ENCODE measurements around the gene NEFH.

DNA sequence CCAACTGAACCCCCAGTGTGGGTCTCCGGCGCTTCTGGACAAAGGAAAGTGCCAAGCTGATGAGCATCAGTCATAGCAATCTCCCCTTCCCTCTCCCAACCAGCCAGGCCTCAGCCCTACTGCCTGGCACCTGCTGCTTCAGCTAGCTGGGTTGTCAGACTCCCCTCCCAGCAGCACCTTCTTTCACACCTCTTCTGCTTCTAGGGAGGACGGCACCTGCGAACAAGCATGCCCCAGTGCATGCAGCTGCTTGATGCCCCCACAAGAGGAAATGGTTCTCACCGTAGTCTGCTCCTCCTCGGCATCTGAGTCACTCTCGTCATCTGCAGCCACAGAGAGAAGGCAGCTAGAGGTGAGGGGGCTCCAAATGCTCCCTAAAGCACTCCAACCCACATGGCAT lies 48.1 kb downstream of the NEFH start:
- TF ChIP-seq, protein P1, sequence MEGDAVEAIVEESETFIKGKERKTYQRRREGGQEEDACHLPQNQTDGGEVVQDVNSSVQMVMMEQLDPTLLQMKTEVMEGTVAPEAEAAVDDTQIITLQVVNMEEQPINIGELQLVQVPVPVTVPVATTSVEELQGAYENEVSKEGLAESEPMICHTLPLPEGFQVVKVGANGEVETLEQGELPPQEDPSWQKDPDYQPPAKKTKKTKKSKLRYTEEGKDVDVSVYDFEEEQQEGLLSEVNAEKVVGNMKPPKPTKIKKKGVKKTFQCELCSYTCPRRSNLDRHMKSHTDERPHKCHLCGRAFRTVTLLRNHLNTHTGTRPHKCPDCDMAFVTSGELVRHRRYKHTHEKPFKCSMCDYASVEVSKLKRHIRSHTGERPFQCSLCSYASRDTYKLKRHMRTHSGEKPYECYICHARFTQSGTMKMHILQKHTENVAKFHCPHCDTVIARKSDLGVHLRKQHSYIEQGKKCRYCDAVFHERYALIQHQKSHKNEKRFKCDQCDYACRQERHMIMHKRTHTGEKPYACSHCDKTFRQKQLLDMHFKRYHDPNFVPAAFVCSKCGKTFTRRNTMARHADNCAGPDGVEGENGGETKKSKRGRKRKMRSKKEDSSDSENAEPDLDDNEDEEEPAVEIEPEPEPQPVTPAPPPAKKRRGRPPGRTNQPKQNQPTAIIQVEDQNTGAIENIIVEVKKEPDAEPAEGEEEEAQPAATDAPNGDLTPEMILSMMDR (IDR thresholded peaks at IDR 0.05), result no peak
- no peak for TF ChIP-seq POLR2A (IDR thresholded peaks at IDR 0.05)

Measured in lower leg skin (tissue), 3 donors.